Stimulated activated CD4-positive, alpha-beta T cell treated with anti-CD3 and anti-CD28 coated beads, Interleukin-15, amount 100 ng/mL, for 24 hours (primary cell): ENCODE results near the gene SERPINF2.
A peak's percentile ranks its signal among the peaks of the same experiment; 100 is the strongest.
"Not testable (repeated sequence)": the region's sequence is repeated elsewhere in the genome, so short reads cannot be mapped to it uniquely, and the experiment has no call there.

Source experiments
- DNase-seq: peaks from one replicate; pipeline ENCODE4 v3.0.0-alpha.2; 2020

SERPINF2 gene

DNA sequence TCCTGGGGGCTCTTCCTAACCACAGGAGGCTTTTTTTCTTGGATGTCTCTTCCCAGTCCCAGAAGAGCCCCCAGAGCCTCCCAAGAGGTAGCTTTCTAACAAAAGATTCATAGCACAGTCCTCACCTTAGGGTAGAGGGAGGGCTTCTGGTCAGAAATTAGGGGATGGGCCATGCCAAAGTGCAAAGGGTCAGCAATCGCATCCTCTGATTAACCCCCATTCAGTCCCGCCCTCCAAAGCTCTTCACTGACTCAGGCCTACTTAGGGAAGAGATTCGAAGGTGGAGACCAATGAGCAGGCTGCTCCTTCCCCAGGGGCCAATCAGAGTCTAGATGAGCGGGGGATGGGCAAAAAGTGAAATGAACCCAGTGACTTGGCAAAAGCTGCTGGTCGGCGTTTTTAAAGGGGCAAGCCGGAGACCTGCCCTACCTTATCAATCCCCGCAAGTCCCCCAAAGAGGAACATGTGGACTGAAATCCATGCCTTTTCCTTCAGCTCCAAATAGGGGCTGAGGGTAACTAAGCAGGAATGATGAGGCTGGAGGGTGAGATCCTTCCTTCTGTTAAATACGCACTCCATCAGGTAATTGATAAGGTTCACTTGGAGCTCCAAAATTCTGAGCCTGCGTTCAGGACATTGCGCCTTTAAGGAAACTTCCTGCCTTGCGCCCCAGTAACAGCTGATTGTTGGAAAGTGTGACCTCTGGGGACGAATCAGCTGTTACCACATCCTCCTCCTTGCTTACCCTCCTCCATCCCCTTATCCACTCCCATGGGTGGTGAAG lies 25.6 kb upstream of the SERPINF2 start:
- peak; percentile 91 for DNase-seq

DNA sequence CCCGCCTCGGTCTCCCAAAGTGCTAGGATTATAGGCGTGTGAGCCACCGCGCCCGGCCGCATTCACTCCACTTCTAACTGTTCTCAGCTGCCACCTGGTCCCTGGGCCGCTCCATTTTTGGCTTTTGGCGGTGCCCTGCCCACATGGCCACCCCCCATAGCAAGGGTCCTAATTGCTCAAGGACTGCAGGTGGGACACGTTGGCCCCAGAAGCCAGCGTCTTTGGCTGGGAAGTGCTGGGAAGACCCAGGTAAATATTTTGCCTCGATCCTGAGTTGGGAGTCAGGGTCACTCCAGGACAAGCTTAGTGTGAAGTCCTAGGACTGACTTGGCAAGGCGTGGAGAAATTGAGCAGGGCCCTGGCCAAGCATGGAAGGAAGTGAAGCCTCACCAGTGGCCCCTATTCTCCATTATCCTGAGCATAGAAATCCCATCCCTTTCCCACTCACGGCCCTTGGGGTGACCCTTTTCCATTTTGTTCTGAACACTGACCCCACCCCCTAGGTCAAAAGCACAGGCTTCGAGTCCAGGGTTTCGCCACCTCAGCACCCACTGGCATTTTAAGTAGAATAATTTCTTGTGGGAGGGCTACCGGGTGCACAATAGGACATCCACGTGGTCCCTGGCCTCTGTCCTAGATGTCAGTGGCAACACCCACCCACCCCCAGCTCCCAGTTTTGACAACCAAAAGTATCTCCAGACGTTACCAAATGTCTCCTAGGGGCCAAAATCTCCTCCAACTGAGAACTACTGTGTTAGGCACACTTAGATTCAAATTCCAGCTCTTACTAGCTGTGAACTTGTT lies 24.1 kb upstream of the SERPINF2 start:
- no peak for DNase-seq

DNA sequence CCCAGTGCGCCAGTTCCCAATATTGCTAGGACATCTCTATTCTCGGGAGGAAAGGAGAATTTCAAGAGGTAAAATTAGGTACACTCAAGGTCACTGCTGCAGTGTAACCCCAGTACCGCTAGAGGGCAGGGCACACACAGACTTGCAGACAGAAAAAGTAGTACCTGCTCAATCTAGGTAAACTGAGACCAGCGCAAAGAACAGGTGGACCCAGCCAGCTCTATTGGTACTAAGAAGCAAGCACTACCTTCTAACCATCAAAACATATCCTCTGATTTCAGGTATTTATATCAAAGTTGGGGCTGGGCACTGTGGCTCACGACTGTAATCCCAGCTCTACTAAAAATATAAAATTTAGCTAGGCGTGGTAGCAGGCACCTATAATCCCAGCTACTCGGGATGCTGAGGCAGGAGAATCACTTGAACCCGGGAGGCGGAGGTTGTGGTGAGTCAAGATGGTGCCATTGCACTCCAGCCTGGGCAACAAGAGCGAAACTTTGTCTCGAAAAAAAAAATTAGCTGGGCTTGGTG lies 21.8 kb upstream of the SERPINF2 start:
- peak; percentile 79 for DNase-seq

DNA sequence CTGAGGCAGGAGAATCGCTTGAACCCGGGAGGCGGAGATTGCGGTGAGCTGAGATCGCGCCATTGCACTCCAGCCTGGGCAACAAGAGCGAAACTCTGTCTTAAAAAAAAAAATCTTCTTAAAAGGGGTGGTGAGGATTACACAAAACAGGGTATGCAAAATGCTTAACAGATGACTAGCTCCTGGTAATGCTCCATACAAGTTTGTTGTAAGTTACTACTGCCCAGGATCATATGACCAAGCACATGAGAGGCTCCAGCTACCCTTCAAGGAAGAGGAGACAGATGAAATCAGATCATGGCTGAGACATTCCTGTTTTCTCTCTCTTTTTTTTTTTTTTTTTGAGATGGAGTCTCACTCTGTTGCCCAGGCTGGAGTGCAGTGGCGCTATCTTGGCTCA lies 20.6 kb upstream of the SERPINF2 start:
- not testable (repeated sequence) for DNase-seq

DNA sequence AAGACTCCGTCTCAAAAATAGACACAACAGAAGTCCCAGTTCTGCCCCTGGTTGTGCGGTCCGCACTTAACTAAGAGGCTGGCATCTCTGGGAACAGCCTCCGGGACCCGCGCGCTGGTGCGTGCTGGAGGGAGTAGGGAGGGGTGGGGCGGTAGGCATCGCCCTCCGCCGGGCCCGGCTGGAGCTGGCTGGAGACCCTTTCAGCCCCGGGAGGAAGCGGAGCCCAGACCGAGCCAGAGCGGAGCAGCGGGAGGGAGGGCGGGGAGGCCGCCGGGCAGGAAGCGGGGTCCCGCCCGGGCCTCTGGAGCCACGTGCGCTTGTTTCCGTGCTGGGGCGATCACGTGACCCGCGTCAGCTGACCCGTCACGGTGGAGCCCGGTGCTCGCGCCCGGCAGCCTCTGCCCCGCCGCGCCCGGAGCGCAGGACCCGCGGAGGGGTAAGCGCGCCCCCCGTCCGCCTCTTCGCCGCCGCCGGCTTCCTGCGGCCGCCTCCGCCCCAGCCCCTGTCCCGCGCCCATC lies 18.3 kb upstream of the SERPINF2 start, which contains the start of gene WDR81:
TSS of gene WDR81 (plus strand) at position 354 of the 518 bp plus-strand sequence. CDS start 256 bp downstream, outside the sequence.
- DNase-seq: peak; percentile 94

DNA sequence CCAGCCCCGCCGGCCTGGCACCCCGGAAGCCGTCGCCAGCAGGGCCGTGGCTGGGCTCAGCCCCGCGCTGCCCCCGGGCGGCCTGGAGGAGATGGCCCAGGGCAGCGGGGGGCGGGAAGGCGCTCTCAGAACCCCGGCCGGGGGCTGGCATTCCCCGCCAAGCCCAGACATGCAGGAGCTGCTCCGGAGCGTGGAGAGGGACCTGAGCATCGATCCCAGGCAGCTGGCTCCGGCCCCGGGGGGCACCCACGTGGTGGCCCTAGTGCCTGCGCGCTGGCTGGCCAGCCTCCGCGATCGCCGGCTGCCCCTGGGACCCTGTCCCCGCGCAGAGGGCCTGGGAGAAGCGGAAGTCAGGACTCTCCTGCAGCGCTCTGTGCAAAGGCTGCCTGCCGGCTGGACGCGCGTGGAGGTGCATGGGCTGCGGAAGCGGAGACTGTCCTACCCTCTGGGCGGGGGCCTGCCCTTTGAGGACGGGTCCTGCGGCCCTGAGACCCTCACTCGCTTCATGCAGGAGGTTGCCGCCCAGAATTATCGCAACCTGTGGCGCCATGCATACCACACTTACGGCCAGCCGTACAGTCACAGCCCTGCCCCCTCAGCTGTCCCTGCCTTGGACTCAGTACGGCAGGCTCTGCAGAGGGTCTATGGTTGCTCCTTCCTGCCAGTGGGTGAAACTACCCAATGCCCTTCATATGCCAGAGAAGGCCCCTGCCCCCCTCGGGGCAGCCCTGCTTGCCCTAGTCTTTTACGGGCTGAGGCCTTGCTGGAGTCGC lies 17.6 kb upstream of the SERPINF2 start:
- DNase-seq: peak; percentile 22

DNA sequence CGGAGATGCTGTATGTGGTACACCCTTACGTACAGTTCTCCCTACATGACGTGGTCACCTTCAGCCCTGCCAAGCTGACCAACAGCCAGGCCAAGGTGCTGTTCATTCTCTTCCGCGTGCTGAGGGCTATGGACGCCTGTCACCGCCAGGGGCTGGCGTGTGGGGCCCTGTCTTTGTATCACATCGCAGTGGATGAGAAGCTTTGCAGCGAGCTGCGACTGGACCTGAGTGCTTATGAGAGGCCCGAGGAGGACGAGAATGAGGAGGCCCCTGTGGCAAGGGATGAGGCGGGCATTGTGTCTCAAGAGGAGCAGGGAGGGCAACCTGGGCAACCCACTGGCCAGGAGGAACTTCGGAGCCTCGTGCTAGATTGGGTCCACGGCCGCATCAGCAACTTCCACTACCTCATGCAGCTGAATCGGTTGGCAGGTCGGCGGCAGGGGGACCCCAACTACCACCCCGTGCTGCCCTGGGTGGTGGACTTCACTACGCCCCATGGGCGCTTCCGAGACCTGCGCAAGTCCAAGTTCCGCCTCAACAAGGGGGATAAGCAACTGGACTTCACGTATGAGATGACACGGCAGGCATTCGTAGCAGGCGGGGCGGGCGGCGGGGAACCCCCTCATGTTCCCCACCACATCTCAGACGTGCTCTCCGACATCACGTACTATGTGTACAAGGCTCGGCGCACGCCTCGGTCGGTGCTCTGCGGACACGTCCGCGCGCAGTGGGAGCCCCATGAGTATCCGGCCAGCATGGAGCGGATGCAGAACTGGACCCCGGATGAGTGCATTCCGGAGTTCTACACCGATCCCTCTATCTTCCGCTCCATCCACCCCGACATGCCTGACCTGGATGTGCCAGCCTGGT lies 16.8 kb upstream of the SERPINF2 start:
- DNase-seq: no peak

DNA sequence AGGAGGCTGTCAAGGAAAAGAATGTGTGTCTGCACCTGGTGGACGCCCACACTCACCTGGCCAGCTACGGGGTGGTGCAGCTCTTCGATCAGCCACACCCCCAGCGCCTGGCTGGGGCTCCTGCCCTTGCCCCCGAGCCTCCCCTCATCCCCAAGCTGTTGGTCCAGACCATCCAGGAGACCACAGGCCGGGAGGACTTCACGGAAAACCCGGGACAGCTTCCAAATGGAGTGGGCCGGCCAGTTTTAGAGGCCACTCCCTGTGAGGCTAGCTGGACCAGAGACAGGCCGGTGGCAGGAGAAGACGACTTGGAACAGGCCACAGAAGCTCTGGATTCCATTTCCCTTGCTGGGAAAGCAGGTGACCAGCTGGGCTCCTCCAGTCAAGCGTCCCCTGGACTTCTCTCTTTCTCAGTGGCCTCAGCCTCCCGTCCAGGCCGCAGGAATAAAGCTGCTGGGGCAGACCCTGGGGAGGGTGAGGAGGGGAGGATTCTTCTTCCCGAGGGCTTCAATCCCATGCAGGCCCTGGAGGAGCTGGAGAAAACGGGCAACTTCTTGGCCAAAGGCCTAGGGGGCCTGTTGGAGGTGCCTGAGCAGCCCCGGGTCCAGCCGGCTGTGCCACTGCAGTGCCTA lies 15.9 kb upstream of the SERPINF2 start:
- DNase-seq: no peak

DNA sequence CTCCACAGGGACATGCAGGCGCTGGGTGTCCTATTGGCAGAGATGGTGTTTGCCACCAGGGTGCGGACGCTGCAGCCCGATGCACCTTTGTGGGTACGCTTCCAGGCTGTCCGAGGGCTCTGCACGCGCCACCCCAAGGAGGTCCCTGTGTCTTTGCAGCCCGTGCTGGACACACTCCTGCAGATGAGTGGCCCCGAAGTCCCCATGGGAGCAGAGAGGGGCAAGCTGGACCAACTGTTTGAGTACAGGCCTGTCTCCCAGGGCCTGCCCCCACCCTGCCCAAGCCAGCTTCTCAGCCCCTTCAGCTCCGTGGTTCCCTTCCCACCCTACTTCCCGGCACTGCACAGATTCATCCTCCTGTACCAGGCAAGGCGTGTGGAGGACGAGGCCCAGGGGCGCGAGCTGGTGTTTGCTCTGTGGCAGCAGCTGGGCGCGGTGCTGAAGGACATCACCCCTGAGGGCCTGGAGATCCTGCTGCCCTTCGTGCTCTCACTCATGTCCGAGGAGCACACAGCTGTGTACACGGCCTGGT lies 15.3 kb upstream of the SERPINF2 start:
- DNase-seq: no peak

DNA sequence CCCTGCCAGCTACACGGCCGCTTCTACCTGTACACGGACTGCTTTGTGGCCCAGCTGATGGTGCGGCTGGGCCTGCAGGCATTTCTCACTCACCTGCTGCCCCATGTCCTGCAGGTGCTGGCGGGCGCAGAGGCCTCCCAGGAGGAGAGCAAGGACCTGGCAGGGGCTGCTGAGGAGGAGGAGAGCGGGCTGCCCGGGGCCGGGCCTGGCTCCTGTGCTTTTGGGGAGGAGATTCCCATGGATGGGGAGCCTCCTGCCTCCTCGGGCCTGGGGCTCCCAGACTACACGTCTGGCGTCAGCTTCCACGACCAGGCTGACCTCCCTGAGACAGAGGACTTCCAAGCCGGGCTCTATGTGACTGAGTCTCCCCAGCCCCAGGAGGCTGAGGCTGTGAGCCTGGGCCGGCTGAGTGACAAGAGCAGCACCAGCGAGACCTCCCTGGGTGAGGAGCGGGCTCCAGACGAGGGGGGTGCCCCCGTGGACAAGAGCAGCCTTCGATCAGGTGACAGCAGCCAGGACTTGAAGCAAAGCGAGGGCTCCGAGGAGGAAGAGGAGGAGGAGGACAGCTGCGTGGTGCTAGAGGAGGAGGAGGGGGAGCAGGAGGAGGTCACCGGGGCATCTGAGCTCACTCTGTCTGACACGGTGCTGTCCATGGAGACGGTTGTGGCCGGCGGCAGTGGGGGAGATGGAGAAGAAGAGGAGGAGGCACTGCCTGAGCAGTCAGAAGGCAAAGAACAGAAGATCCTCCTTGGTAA lies 14.6 kb upstream of the SERPINF2 start:
- DNase-seq: no peak

DNA sequence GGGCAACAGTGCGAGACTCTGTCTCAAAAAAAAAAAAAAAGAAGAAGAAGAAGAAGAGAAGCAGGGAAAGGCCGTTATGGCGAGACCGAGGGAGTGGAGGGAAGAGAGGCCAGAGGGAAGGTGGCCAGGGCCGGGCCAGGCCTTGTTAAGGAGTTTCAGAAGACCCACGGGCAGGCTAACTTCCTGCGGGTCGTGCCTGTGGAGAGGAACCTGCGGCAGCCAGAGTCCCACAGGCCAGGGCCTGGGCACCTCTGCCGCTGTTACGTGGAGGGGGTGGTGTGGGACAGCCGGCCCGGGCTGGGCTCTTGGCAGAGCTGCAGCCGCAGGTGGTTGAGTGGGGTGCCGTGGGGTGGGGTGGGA lies 12.7 kb upstream of the SERPINF2 start:
- no peak for DNase-seq

DNA sequence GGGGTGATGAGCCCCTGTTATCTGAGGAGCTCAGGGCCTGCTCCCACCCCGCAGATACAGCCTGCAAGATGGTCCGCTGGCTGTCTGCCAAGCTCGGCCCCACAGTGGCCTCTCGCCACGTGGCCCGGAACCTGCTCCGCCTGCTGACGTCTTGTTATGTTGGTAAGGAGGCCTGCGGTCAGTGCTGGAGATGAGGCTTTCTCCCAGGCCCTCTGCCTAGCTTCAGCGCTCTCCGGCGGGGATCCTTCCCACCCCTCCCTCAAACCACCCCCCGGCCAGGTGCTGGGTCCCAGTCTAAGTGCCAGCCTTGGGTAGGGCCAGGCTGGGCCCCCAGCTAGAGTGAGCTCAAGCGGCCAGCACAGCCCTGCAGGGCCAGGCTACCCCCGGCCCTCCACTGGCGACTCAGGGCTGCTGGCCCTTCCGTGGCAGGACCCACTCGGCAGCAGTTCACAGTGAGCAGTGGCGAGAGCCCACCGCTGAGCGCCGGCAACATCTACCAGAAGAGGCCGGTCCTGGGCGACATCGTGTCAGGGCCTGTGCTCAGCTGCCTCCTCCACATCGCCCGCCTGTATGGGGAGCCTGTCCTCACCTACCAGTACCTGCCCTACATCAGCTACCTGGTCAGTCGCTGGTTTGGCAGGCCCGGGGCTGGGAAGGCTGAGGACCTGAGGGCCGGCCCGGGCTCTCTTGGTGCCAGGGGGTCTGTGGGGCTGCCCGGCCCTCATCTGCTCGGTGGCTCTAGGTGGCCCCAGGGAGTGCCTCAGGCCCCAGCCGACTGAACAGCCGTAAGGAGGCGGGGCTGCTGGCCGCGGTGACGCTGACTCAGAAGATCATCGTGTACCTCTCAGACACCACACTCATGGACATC lies 12.1 kb upstream of the SERPINF2 start:
- DNase-seq: no peak

DNA sequence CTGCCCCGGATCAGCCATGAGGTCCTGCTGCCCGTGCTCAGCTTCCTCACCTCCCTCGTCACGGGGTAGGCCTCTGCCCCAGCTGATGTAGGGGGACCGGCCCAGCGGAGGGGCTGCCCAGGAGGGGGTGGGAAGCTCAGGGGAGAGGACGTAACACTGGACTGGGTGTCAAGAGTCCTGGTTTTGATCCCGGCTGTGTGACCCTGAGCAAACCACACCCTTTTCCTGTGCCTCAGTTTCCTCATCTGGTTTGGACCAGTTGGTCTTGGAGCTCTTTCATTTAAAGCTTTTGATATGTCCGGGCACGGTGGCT lies 11.5 kb upstream of the SERPINF2 start:
- DNase-seq: no peak

DNA sequence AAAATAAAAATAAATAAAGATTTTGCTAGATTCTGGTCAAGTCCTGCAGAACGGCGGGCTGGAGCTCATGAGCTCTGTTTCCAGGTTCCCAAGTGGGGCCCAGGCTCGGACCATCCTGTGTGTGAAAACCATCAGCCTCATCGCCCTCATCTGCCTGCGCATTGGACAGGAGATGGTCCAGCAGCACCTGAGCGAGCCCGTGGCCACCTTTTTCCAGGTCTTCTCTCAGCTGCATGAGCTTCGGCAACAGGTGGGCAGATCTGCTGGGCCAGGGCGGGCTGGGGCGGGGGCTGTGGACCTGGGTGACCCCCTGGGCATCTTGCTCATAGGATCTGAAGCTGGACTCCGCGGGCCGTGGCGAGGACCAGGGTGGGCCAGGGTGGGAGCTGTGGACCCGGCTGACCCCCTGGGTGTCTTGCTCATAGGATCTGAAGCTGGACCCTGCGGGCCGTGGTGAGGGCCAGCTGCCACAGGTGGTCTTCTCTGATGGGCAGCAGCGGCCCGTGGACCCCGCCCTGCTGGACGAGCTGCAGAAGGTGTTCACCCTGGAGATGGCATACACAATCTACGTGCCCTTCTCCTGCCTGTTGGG lies 10.3 kb upstream of the SERPINF2 start:
- no peak for DNase-seq

DNA sequence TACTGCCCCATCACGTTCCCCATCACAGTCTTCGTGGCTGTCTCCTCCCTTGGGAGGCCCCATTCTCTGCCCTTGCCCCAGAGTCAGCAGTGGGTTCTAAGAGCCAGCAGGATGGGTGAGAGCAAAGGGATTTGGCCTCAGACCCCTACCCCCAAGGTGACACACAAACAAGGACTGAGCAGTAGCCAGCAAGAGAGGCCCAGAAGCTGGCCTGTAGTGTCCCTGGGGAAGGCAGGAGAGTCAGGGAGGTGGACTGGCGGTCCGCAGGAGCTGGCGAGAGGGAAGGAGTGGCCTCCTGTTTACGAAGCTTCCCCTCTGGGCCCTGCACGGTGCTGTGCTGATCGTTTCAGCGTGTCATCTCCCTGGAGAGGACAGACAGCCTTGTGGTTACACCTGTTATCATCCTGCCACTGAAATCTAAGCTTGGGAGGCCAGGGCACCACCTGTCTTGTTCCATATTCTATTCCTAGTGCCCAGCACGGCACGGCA lies 9.8 kb upstream of the SERPINF2 start:
- no peak for DNase-seq

DNA sequence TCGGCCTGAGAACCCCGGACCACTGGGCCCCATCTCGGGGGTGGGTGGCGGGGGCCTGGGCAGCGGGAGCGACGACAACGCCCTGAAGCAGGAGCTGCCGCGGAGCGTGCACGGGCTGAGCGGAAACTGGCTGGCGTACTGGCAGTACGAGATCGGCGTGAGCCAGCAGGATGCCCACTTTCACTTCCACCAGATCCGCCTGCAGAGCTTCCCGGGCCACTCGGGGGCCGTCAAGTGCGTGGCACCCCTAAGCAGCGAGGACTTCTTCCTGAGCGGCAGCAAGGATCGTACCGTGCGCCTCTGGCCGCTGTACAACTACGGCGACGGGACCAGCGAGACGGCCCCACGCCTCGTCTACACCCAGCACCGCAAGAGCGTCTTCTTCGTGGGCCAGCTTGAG lies 8.9 kb upstream of the SERPINF2 start:
- DNase-seq: no peak

DNA sequence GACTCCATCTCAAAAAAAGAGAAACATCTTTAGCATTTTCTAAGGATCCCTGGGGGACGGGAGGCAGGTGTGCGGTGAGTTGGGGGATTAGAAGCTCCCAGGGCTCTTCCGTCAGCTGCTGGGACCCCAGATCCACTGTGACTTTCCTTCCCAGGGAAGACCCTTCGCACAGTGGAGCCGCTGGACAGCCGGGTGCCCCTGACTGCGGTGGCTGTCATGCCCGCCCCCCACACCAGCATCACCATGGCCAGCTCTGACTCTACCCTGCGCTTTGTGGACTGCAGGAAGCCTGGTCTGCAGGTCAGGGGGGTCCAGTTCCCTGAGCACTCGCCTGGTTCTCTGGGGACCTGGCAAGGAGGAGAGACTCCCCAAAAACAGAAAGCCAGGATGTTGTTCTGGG lies 7.3 kb upstream of the SERPINF2 start:
- DNase-seq: no peak

DNA sequence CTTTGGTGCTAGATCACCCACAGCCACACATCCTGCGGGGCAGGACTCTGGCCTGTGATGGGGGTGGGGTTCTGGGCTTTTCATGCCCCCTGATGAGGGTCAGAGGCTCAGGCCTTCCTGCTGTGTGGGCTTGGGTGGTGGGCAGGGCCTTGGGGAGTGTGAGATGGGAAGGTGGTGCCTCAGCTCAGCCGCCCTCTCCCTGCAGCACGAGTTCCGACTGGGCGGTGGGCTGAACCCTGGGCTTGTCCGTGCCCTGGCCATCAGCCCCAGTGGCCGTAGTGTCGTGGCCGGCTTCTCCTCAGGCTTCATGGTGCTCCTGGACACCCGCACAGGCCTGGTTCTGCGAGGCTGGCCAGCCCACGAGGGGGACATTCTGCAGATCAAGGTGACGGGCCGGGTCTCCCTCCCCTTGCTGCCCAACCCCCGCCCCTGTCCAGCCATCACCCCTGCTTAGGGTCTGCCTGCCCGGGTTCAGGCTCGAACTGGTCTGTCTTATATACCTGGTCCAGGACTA lies 6.8 kb upstream of the SERPINF2 start:
- DNase-seq: no peak
